IPS-15b (cell line): ENCODE results near the gene CLCN7.

Source experiments
- H3K27me3 ChIP-seq: one replicate; pipeline ENCODE4 v1.6.1; 2013; ENCODE audit warnings: low read length; ENCODE audit not compliant: control insufficient read depth, insufficient read depth
- H3K36me3 ChIP-seq: one replicate; pipeline ENCODE4 v1.6.1; 2013; ENCODE audit warnings: low read length; ENCODE audit not compliant: control insufficient read depth, insufficient read depth
- H3K4me1 ChIP-seq: one replicate; pipeline ENCODE4 v1.6.1; 2013; ENCODE audit warnings: mild to moderate bottlenecking, low read length; ENCODE audit not compliant: control insufficient read depth, insufficient read depth
- H3K4me3 ChIP-seq: one replicate; pipeline ENCODE4 v1.5.1; 2013; ENCODE audit warnings: low read depth, low read length
- H3K9ac ChIP-seq: one replicate; pipeline ENCODE4 v1.6.1; 2013; ENCODE audit warnings: low read depth, mild to moderate bottlenecking, low read length
- H3K9me3 ChIP-seq: one replicate; pipeline ENCODE4 v1.6.1; 2013; ENCODE audit warnings: mild to moderate bottlenecking, low read length; ENCODE audit not compliant: control insufficient read depth, insufficient read depth

CLCN7 gene

DNA sequence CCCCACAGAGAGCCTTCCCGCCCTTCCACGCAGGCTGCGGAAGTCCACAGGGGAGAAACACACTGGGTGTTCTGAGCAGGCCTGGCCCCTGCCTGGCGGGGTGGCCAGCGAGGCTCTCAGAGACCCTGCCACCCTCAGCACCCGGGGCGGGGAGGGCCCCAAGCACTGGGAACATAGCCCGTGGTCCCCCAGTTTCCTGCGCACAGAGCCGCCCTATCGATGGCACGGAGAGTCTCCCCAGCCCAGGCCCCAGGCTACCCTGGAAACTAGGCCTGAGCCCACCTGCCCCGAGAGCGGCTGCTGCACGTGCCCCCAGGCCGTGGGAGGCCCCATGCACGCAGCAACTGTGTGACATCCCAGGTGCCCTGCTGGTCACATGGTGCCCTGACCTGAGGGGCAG is 20.3 kb downstream of the CLCN7 start:
- Histone ChIP-seq H3K9ac (no peak overlapping the region), H3K4me3 (no peak overlapping the region), H3K36me3 (peaks cover 51% of the 10 kb centered on the region), H3K27me3 (no peaks in the 10 kb centered on the region), H3K9me3 (no peaks in the 10 kb centered on the region), H3K4me1 (no peaks in the 10 kb centered on the region)

DNA sequence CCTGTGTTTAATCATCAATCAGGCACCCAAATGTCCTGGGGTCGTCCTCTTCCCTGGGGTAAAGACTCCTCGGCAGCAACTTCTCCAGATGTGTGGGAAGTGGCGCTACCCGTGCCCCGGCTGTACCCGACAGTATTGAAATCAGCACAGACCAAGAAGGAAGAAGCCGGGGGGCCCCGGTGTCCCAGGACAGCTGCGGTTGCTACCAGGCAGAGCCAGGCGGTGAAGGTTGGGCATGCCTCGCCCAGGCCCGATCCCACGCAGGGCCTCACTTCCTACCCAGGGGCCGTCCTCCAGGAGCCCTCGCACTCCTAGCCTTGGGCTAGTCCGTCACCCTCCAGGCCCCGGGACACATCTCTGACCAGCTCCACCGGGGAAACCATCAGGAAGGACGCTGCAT is 21.5 kb downstream of the CLCN7 start:
- Histone ChIP-seq H3K36me3 (peaks cover 46% of the 10 kb centered on the region), H3K4me1 (no peaks in the 10 kb centered on the region), H3K9ac (no peak overlapping the region), H3K9me3 (no peaks in the 10 kb centered on the region), H3K27me3 (no peaks in the 10 kb centered on the region), H3K4me3 (no peak overlapping the region)

DNA sequence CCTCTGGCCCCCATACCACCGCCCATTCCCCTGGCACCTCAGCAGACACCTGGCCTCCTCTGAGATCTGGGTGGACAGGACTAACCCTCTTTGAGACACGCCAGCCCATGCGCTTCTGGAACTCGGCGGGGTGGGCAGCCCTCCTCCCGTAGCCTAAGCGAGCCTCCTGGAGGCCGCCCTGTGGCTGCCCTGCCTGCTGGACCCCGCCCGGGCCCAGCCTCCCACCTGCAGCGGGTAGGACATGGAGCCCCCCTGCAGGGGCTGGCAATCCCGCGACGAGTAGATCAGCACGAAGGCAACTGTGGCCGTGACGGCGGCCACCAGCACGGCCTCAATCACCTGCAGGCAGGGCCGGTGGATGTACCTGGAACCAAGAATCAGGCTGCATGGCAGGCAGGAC is 22.3 kb downstream of the CLCN7 start:
- Histone ChIP-seq H3K9ac (no peak overlapping the region), H3K9me3 (no peaks in the 10 kb centered on the region), H3K27me3 (no peaks in the 10 kb centered on the region), H3K4me1 (no peaks in the 10 kb centered on the region), H3K4me3 (no peak overlapping the region), H3K36me3 (peaks cover 51% of the 10 kb centered on the region)

DNA sequence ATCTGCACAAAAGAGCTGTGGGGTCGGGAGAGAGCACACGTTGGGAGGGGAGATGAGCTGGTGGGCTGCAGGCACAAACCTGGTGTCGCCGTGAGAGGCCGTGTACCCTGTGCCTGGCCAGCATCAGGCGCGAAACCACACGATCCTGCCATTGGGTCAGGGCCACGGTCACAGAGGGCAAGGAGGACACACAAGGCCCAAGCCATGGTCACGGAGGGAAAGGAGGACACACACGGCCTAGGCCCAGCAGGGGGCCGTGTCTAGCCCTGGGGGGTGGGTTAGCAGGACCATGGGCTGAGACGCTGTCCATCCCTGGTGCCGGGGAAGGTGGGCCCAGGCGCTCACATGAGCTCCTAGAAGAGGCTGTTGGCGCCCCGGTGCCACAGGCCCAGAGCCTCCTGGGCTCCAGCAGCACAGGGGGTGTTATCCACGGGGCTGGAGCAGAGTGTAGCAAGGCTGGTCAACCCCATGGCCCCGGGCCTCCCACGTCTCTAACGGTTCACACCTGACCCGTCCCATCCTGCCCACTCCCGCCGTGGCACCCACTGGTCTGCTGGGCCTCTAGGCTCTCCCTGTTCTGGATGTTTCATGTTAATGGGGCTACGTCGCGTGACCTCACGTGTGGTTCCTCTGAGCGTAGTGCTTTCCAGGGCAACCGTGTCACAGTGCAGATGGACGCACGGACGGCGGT is 23.0 kb downstream of the CLCN7 start:
- H3K9ac ChIP-seq: no peak overlapping the region
- H3K4me3 ChIP-seq: no peak overlapping the region
- H3K4me1 ChIP-seq: no peaks in the 10 kb centered on the region
- no peaks in the 10 kb centered on the region for H3K27me3 ChIP-seq
- H3K36me3 ChIP-seq: peaks cover 55% of the 10 kb centered on the region
- no peaks in the 10 kb centered on the region for H3K9me3 ChIP-seq

GRCh38 chr16:1450841-1451240 is 24.0 kb downstream of the CLCN7 start:
- Histone ChIP-seq H3K9ac (no peak overlapping the region), H3K36me3 (peaks cover 58% of the 10 kb centered on the region), H3K27me3 (no peaks in the 10 kb centered on the region), H3K4me1 (no peaks in the 10 kb centered on the region), H3K4me3 (no peak overlapping the region), H3K9me3 (no peaks in the 10 kb centered on the region)

DNA sequence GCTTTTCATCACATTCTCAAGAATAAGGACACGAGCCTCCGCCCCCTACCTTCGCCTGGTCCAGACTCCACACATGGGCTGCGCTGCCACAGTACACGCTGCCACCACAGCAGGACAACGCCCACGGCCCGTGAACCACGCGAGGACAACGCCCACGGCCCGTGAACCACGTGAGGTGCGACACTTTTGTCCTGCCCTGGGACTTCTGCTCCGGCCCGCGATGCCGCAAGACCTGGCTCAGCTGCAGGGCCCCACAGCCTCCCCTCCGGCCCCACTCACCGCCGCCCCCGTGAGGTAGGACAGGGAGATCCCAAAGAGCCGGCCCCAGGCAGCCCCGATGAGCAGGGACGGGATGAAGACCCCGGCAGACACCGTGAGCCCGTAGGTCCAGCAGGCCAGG is 24.6 kb downstream of the CLCN7 start:
- H3K9me3 ChIP-seq: no peaks in the 10 kb centered on the region
- H3K4me3 ChIP-seq: no peak overlapping the region
- H3K27me3 ChIP-seq: no peaks in the 10 kb centered on the region
- no peak overlapping the region for H3K9ac ChIP-seq
- H3K4me1 ChIP-seq: no peaks in the 10 kb centered on the region
- peaks cover 56% of the 10 kb centered on the region for H3K36me3 ChIP-seq

GRCh38 chr16:1449201-1449788 is 25.5 kb downstream of the CLCN7 start:
- H3K9ac ChIP-seq: no peak overlapping the region
- H3K4me3 ChIP-seq: no peak overlapping the region
- no peaks in the 10 kb centered on the region for H3K9me3 ChIP-seq
- H3K27me3 ChIP-seq: no peaks in the 10 kb centered on the region
- H3K4me1 ChIP-seq: no peaks in the 10 kb centered on the region
- H3K36me3 ChIP-seq: peaks cover 49% of the 10 kb centered on the region

DNA sequence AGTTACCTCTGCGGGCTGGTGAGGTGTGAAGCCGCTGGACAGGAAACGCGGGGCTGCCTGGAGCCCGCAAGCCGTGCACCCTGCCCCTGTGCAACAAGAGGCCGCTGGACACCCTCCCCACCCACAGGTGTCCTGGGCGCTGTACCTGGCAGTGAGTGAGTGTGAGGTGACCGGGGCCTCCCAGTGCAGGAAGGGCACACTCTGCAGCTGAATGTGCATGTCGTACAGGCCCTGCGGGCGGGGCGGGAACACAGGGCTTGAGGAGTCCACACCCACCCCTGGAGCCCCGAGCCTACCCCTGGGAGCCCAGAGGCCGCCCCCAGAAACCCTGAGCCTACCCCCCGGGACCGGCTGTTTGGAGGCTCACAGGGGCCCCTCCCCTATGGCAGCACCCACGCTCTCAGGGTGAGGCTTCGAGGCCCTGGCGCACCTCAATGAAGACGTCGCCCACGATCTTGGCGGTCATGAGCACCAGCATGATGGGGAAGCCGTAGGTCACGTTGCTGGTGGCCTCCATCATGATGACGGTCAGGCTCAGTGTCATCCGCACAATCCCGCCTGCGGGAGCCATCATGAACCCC is 26.2 kb downstream of the CLCN7 start:
- no peak overlapping the region for H3K9ac ChIP-seq
- no peak overlapping the region for H3K4me3 ChIP-seq
- peaks cover 48% of the 10 kb centered on the region for H3K36me3 ChIP-seq
- H3K4me1 ChIP-seq: no peaks in the 10 kb centered on the region
- H3K9me3 ChIP-seq: no peaks in the 10 kb centered on the region
- H3K27me3 ChIP-seq: no peaks in the 10 kb centered on the region

- Histone ChIP-seq H3K27me3 (no peaks in the 10 kb centered on the region), H3K4me3 (no peak overlapping the region), H3K9ac (no peak overlapping the region), H3K4me1 (no peaks in the 10 kb centered on the region), H3K9me3 (no peaks in the 10 kb centered on the region), H3K36me3 (peaks cover 44% of the 10 kb centered on the region)
Measured at GRCh38 chr16:1447965-1448364, 26.9 kb downstream of the CLCN7 start.

DNA sequence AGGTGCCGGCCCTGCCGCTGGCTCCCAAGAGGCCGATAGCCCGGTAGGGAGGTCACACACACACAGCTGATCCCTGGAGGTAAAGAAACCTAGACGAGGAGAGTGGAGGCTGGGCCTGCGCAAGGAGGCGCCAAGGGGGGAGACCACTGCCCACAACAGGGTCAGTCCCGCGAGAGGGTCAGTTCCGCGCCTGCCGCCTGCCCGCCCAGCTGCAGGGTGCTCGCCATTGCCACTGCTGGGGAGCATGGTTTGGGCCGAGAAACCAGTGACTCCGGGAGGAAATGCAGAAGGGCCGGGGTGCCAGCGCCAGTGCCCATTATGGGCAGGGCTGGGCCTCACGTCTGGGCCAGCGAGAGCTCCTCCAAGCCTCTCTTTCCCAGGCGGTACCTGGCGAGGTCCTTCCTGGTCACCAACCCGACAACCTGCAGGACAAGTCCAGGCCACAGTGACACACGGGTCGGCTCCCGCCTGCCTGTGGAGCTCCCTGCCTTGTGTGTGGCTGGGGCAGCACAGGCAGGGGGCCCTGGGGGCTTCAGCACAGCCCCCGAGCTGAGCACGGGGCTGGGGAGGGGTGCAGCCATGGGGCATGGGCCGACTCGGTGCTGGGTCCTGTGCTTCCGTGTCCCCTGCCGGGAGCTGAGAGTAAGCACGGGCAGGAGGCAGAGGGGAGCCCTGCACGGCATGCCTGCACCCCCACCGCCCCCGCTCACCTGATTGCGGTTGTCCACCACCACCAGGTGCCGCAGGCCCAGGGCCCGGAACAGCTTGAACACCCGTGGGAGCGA is 28.3 kb downstream of the CLCN7 start:
- H3K4me1 ChIP-seq: no peaks in the 10 kb centered on the region
- H3K4me3 ChIP-seq: no peak overlapping the region
- H3K9me3 ChIP-seq: no peaks in the 10 kb centered on the region
- peaks cover 33% of the 10 kb centered on the region for H3K36me3 ChIP-seq
- H3K9ac ChIP-seq: no peak overlapping the region
- H3K27me3 ChIP-seq: no peaks in the 10 kb centered on the region

DNA sequence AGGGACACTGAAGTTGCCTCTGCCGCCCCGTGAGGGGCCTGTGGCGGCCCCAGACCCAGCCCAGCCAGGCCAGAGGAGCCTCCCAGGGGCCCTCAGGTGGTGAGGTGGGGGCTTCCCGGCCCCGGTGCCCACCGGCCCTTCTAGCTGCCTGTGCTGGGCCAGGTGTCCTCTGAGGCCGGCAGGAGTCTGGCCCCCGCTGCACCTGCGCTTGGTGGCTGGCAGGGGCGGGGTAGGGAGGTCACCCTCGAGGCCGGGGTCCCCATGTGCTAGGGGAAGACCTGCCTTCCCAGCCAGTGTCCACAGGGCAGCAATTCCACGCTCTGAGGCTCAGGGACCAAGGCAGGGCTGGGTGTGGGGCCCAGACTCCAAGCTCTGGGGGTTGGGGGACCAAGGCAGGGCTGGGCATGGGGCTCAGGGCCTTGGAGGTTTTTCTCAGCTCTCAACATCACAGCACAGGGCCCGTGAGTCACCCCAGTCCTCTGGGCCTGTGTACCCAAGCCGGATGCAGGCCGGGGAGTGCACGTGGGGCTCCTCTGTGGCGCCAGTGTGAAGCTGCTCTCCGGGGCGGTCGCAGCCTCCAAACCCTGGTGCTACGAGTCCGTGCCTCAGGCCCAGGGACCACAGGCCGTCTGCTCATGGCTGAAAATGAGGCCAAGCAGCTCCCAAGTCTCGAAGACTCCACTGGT is 29.2 kb downstream of the CLCN7 start:
- Histone ChIP-seq H3K4me1 (no peaks in the 10 kb centered on the region), H3K36me3 (peaks cover 28% of the 10 kb centered on the region), H3K9ac (no peak overlapping the region), H3K9me3 (no peaks in the 10 kb centered on the region), H3K27me3 (no peaks in the 10 kb centered on the region), H3K4me3 (no peak overlapping the region)
